ENCODE measurements around the gene ATP1A4.

Gene ATP1A4

DNA sequence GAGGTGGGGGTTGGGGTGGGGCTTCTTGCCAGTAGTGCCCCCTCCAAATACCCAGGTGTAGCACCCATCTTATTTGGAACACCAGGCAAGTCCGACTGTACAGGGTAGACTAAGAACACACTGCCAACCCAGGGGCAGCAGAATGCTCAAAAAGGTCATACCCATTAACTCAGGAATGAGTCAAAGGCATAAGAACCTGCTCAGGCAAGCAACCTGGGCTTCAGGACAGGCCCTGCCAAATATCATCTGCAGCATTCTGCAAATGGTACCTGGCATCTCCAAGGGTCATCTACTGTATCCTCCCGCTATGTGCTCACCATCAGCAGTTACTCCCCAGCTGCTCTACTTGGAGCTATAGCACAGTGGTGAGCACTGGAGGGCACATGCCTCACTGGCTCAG, 73.2 kb downstream of the ATP1A4 start:
- in situ Hi-C loops (cut with MboI; ENCODE audit: low sequenced_read_pairs): no loop called here

DNA sequence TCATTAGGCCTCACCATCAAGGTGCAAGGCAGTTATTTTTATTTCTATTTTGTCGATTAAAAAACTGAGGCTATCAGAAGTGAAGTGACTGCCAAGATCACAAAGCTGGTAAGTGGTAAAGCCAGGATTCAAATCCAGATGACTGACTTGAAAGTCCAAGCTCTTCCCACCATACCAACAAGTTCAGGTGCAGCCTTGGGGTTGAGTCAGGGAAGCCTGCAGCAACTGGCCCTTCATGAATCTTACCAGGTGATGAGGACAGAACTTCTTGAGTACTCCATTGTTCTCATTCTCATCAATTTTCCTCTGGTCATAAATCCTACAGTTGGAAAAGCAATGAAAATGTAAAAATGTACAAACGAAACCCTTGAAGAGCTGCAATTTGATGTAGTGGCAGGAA, 73.9 kb downstream of the ATP1A4 start:
- in situ Hi-C loops (cut with MboI; ENCODE audit: low sequenced_read_pairs): no loop called here

DNA sequence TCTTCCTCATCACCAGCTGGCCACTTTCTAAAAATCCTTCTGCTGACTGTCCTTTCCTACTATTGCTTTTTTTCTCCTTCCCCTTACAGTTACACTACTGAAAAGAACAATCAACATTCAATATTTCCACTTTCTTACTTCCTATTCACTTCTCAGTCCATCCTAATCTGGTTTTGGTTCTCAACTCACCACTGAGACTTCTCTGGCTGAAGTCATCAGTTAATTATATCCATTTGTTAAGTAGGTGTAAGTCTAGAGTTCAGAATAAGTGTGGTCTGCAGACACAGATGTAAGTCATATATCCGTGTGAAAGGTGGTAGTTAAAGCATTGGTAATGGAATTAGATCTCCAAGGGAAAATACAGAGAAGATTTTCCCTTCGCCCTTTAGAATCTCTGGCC, 75.2 kb downstream of the ATP1A4 start:
- in situ Hi-C loops (cut with MboI; ENCODE audit: low sequenced_read_pairs): no loop called here

DNA sequence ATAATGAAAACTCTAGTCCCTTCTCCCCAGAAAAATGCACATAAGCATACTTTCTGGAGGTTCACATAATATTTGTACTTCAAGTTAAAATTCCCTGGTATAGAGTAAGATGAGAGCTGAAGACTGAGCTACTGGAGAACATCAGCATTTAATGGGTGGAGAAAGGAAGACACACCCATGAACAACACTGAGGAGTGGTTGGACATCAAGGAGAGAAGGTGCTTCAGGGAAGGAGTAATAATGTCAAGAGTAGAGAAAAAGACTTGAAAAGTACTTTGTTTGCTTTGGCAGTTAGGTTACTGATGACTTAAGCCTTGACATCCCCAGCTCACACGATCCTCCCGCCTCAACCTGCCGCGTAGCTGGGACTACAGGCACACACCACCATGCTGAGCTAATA, 75.6 kb downstream of the ATP1A4 start:
- in situ Hi-C loops (cut with MboI; ENCODE audit: low sequenced_read_pairs): no loop called here

DNA sequence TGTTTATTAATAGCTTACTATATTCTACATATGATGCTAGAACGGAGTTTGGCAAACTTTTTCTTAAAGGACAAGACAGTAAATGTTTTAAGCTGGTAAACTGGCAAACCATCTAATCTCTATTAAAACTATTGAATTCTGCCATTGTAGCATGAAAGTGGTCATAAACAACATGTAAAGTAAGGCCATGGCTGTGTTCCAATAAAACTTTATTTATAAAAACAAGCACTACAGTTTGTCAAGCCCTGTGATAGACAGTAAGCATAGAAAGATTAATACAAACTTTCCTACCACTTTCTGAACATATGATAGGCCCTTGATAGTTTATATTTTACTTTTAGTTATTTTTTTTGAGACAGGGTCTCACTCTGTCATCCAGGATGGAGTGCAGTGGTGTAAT, 76.2 kb downstream of the ATP1A4 start:
- in situ Hi-C loops (cut with MboI; ENCODE audit: low sequenced_read_pairs): no loop called here

DNA sequence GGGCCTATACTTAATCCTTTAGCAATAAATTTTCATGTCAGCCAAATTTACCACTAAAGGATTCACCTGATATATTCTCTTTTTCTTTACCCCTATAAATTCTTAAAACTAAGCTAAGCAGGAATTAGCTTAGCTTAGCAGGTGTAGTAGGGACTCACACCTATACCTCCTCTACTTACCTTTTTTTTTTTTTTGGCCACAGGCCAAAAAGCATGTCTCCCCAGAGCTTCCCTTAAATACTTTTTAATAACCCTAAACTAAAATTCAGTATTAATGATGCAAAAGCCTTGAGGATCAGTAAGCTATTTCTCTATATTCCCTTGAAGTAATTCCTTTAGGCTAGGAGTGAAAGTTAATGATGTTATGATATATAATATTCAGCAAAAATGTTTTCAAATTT, 77.0 kb downstream of the ATP1A4 start:
- in situ Hi-C loops (cut with MboI; ENCODE audit: low sequenced_read_pairs): no loop called here

DNA sequence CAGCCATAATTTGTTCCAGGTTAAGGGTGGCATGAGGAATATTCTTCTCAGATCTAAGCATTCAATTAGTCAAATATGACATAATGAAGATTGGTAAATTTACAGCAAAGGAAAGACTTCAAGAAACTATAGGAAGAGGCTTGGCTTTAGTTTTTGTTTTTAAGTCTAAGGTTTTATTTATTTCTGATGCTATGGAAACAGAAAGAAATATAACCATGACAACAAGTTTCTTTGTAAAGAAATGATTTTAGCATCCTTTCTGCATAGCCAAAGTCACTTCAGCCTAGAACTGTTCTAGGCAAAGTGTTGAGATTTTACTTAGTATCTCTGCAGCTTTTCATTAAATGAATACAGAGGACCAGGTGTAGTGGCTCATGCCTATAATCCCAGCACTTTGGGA, 81.5 kb downstream of the ATP1A4 start:
- in situ Hi-C loops (cut with MboI; ENCODE audit: low sequenced_read_pairs): no loop called here
